SU-DHL-6 (cell line): ENCODE results near the gene VANGL1.

ENCODE experiments used
- H2AFZ ChIP-seq: fragments of 200-600 bp; sonication (generic); 2 replicates; pipeline ENCODE4 v1.6.1; 2014; ENCODE audit warnings: low read depth, mild to moderate bottlenecking, moderate library complexity, mixed read lengths, antibody characterized with exemption, low read length; ENCODE audit not compliant: severe bottlenecking
- H3F3A ChIP-seq: fragments of 200-600 bp; shearing (Covaris generic); 2 replicates; pipeline ENCODE4 v1.6.0; 2016; ENCODE audit warnings: antibody characterized with exemption, mild to moderate bottlenecking; ENCODE audit not compliant: insufficient read depth
- H3K27ac ChIP-seq: fragments of 200-600 bp; sonication (generic); 2 replicates; pipeline ENCODE4 v1.5.1; 2016; ENCODE audit warnings: low read depth, mild to moderate bottlenecking, low read length, moderate library complexity, mixed read lengths
- H3K27me3 ChIP-seq: fragments of 200-600 bp; sonication (generic), shearing (Covaris generic); 2 replicates; pipeline ENCODE4 v1.6.0; 2014; ENCODE audit warnings: mild to moderate bottlenecking, low read length
- H3K36me3 ChIP-seq: fragments of 200-600 bp; sonication (generic); 2 replicates; pipeline ENCODE4 v1.6.1; 2014; ENCODE audit warnings: mild to moderate bottlenecking, low read length, mixed read lengths
- H3K4me2 ChIP-seq: fragments of 300-600, 200-600 bp; shearing (Covaris generic), sonication (generic); 2 replicates; pipeline ENCODE4 v1.6.0; 2014; ENCODE audit warnings: low read length, low read depth, mild to moderate bottlenecking; ENCODE audit not compliant: poor library complexity, severe bottlenecking
- H3K4me3 ChIP-seq: fragments of 200-600 bp; sonication (generic); 2 replicates; pipeline ENCODE4 v1.5.1; 2014; ENCODE audit warnings: antibody characterized with exemption, low read length, mild to moderate bottlenecking, mixed read lengths; ENCODE audit not compliant: insufficient read depth, poor library complexity, severe bottlenecking
- H3K79me2 ChIP-seq: fragments of 200-600 bp; sonication (generic); 2 replicates; pipeline ENCODE4 v1.6.1; 2014; ENCODE audit warnings: mild to moderate bottlenecking, low read length, moderate library complexity; ENCODE audit not compliant: insufficient read depth
- H3K9ac ChIP-seq: fragments of 200-600 bp; sonication (generic); 2 replicates; pipeline ENCODE4 v1.7.0; 2014; ENCODE audit warnings: mild to moderate bottlenecking, low read length
- H3K9me2 ChIP-seq: fragments of 200-600 bp; sonication (generic); replicated peaks from 2 replicates; pipeline ENCODE4 v1.6.1; 2014; ENCODE audit warnings: low read length; ENCODE audit not compliant: insufficient read depth
- H3K9me3 ChIP-seq: fragments of 200-600 bp; sonication (generic); 2 replicates; pipeline ENCODE4 v1.6.1; 2014; ENCODE audit warnings: low read length, mixed read lengths; ENCODE audit not compliant: insufficient read depth
- H4K20me1 ChIP-seq: fragments of 200-600 bp; sonication (generic); 2 replicates; pipeline ENCODE4 v1.6.1; 2014; ENCODE audit warnings: low read depth, mild to moderate bottlenecking, antibody characterized with exemption, low read length, moderate library complexity, mixed read lengths
- CTCF ChIP-seq: fragments of 200-600 bp; sonication (generic); IDR thresholded peaks from one replicate; pipeline ENCODE4 v1.5.1; 2017; ENCODE audit warnings: antibody characterized with exemption, mild to moderate bottlenecking, low read length, moderate library complexity; ENCODE audit not compliant: insufficient read depth, poor library complexity, severe bottlenecking
- EZH2phosphoT487 ChIP-seq: fragments of 200-600 bp; sonication (generic), shearing (Covaris generic); conservative IDR thresholded peaks from 2 replicates; pipeline ENCODE4 v1.6.1; 2018; ENCODE audit warnings: mild to moderate bottlenecking, antibody characterized with exemption, low read length, moderate library complexity, mixed read lengths

VANGL1 gene

GRCh38 chr1:115723756-115724155 is 82.0 kb downstream of the VANGL1 start:
- Histone ChIP-seq H2AFZ (no peak overlapping the region), H3K27ac (no peak overlapping the region), H3K79me2 (no peaks in the 10 kb centered on the region), H3K4me2 (no peak overlapping the region), H3K27me3 (no peaks in the 10 kb centered on the region), H3K9ac (no peak overlapping the region), H3K9me2 (no peaks in the 10 kb centered on the region), H3K4me3 (no peak overlapping the region), H3K36me3 (no peaks in the 10 kb centered on the region), H3K9me3 (no peaks in the 10 kb centered on the region), H3F3A (no peaks in the 10 kb centered on the region), H4K20me1 (no peaks in the 10 kb centered on the region)
- TF ChIP-seq CTCF, result no peak
- no peak for TF ChIP-seq EZH2phosphoT487

GRCh38 chr1:115725600-115725999 is 83.8 kb downstream of the VANGL1 start:
- no peaks in the 10 kb centered on the region for H3K79me2 ChIP-seq
- no peak for TF ChIP-seq EZH2phosphoT487
- no peak for TF ChIP-seq CTCF
- H3K27me3 ChIP-seq, result no peaks in the 10 kb centered on the region
- H3K27ac ChIP-seq, result no peak overlapping the region
- no peak overlapping the region for H3K4me2 ChIP-seq
- no peaks in the 10 kb centered on the region for H4K20me1 ChIP-seq
- no peak overlapping the region for H3K4me3 ChIP-seq
- H3K9me3 ChIP-seq, result no peaks in the 10 kb centered on the region
- no peak overlapping the region for H3K9ac ChIP-seq
- H3F3A ChIP-seq, result no peaks in the 10 kb centered on the region
- H2AFZ ChIP-seq, result no peak overlapping the region
- H3K9me2 ChIP-seq, result no peaks in the 10 kb centered on the region
- no peaks in the 10 kb centered on the region for H3K36me3 ChIP-seq

- Histone ChIP-seq H3K9ac (no peak overlapping the region), H3K9me2 (no peaks in the 10 kb centered on the region), H3F3A (no peaks in the 10 kb centered on the region), H3K79me2 (no peaks in the 10 kb centered on the region), H3K4me3 (no peak overlapping the region), H3K27me3 (no peaks in the 10 kb centered on the region), H4K20me1 (no peaks in the 10 kb centered on the region), H3K36me3 (no peaks in the 10 kb centered on the region), H2AFZ (no peak overlapping the region), H3K4me2 (no peak overlapping the region), H3K9me3 (no peaks in the 10 kb centered on the region), H3K27ac (no peak overlapping the region)
- TF ChIP-seq EZH2phosphoT487 (no peak), CTCF (no peak)
Measured at GRCh38 chr1:115726161-115726560, 84.4 kb downstream of the VANGL1 start.

GRCh38 chr1:115726570-115726969 is 84.8 kb downstream of the VANGL1 start:
- no peaks in the 10 kb centered on the region for H4K20me1 ChIP-seq
- H3F3A ChIP-seq, result no peaks in the 10 kb centered on the region
- no peak overlapping the region for H3K4me2 ChIP-seq
- H2AFZ ChIP-seq, result no peak overlapping the region
- H3K9me3 ChIP-seq, result no peaks in the 10 kb centered on the region
- no peak overlapping the region for H3K27ac ChIP-seq
- H3K9ac ChIP-seq, result no peak overlapping the region
- H3K4me3 ChIP-seq, result no peak overlapping the region
- TF ChIP-seq CTCF (no peak), EZH2phosphoT487 (no peak)
- H3K9me2 ChIP-seq, result no peaks in the 10 kb centered on the region
- H3K27me3 ChIP-seq, result no peaks in the 10 kb centered on the region
- H3K36me3 ChIP-seq, result no peaks in the 10 kb centered on the region
- H3K79me2 ChIP-seq, result no peaks in the 10 kb centered on the region
